ENCODE measurements around the gene PHYHIPL.

The PHYHIPL gene

GRCh38 chr10:59175538-59176240, 754 bp upstream of the PHYHIPL start:
- TF ChIP-seq GATA2 (IDR thresholded peaks at IDR 0.05; ENCODE audit: low read depth, low read length): no peak
- TF ChIP-seq GATA3 (IDR thresholded peaks at IDR 0.05; ENCODE audit: low read depth, low read length): no peak

GRCh38 chr10:59177031-59177797, 771 bp downstream of the PHYHIPL start:
- TF ChIP-seq GATA3 (IDR thresholded peaks at IDR 0.05; ENCODE audit: low read depth, low read length) (no peak), GATA2 (IDR thresholded peaks at IDR 0.05; ENCODE audit: low read depth, low read length) (no peak)

GRCh38 chr10:59177836-59178235, 1.4 kb downstream of the PHYHIPL start:
- no peak for TF ChIP-seq GATA2 (IDR thresholded peaks at IDR 0.05; ENCODE audit: low read depth, low read length)
- no peak for TF ChIP-seq GATA3 (IDR thresholded peaks at IDR 0.05; ENCODE audit: low read depth, low read length)

GRCh38 chr10:59179068-59179467, 2.6 kb downstream of the PHYHIPL start:
- TF ChIP-seq GATA2 (IDR thresholded peaks at IDR 0.05; ENCODE audit: low read depth, low read length) (no peak), GATA3 (IDR thresholded peaks at IDR 0.05; ENCODE audit: low read depth, low read length) (no peak)

GRCh38 chr10:59180689-59181270, 4.3 kb downstream of the PHYHIPL start:
- TF ChIP-seq GATA2 (IDR thresholded peaks at IDR 0.05; ENCODE audit: low read depth, low read length) (no peak), GATA3 (IDR thresholded peaks at IDR 0.05; ENCODE audit: low read depth, low read length) (no peak)

GRCh38 chr10:59181668-59182067, 5.2 kb downstream of the PHYHIPL start:
- TF ChIP-seq GATA2 (IDR thresholded peaks at IDR 0.05; ENCODE audit: low read depth, low read length): no peak
- no peak for TF ChIP-seq GATA3 (IDR thresholded peaks at IDR 0.05; ENCODE audit: low read depth, low read length)

- TF ChIP-seq GATA2 (IDR thresholded peaks at IDR 0.05; ENCODE audit: low read depth, low read length) (no peak), GATA3 (IDR thresholded peaks at IDR 0.05; ENCODE audit: low read depth, low read length) (no peak)
Measured at GRCh38 chr10:59190332-59190731, 13.9 kb downstream of the PHYHIPL start.

GRCh38 chr10:59206204-59206720, 29.8 kb downstream of the PHYHIPL start:
- TF ChIP-seq GATA3 (IDR thresholded peaks at IDR 0.05; ENCODE audit: low read depth, low read length) (no peak), GATA2 (IDR thresholded peaks at IDR 0.05; ENCODE audit: low read depth, low read length) (no peak)

GRCh38 chr10:59212301-59212798, 35.9 kb downstream of the PHYHIPL start:
- TF ChIP-seq GATA3 (IDR thresholded peaks at IDR 0.05; ENCODE audit: low read depth, low read length): no peak
- TF ChIP-seq GATA2 (IDR thresholded peaks at IDR 0.05; ENCODE audit: low read depth, low read length): no peak

GRCh38 chr10:59214160-59214559, 37.7 kb downstream of the PHYHIPL start:
- TF ChIP-seq GATA2 (IDR thresholded peaks at IDR 0.05; ENCODE audit: low read depth, low read length) (no peak), GATA3 (IDR thresholded peaks at IDR 0.05; ENCODE audit: low read depth, low read length) (no peak)

- TF ChIP-seq GATA3 (IDR thresholded peaks at IDR 0.05; ENCODE audit: low read depth, low read length): no peak
- TF ChIP-seq GATA2 (IDR thresholded peaks at IDR 0.05; ENCODE audit: low read depth, low read length): no peak
Measured at GRCh38 chr10:59216178-59216869, 39.9 kb downstream of the PHYHIPL start.

- TF ChIP-seq GATA2 (IDR thresholded peaks at IDR 0.05; ENCODE audit: low read depth, low read length) (no peak), GATA3 (IDR thresholded peaks at IDR 0.05; ENCODE audit: low read depth, low read length) (no peak)
Measured at GRCh38 chr10:59222788-59223187, 46.3 kb downstream of the PHYHIPL start.

- no peak for TF ChIP-seq GATA2 (IDR thresholded peaks at IDR 0.05; ENCODE audit: low read depth, low read length)
- TF ChIP-seq GATA3 (IDR thresholded peaks at IDR 0.05; ENCODE audit: low read depth, low read length): no peak
Measured at GRCh38 chr10:59225211-59225610, 48.8 kb downstream of the PHYHIPL start.
